HepG2 (cell line): ENCODE results near the gene CFAP54. TPM values are rescaled to one million over a fixed set of nuclear protein-coding genes. Genes with fewer than 3 reads are reported as not detected.

ENCODE experiments used
- polyA plus RNA-seq, 8 experiments: library from polyadenylated mRNA; depleted of rRNA in 3 of 8; stranded (reverse) in 7 of 8; unstranded in 1 of 8; fragments of >200 nt; fragmentation: Illumina TruSeq in 4 of 8; extraction: Trizol in 4 of 8; gene quantifications; 2 replicates each; pipeline versions ENCODE4 v1.2.1 to v1.2.3, GENCODE V29; 2011 to 2016; ENCODE audit warnings: low read depth in 4 of 8, missing spikeins in 1 of 8, mixed read lengths in 1 of 8; ENCODE audit not compliant: insufficient read depth in 1 of 8
- total RNA-seq, 5 experiments: library from RNA; depleted of rRNA; stranded (reverse); fragments of >200 nt; fragmentation: Illumina TruSeq; extraction: Trizol; gene quantifications; 2 replicates each; pipeline ENCODE4 v1.2.3, GENCODE V29; 2016; ENCODE audit warnings: low read depth in 1 of 5
- TF ChIP-seq, protein P1 (sequence below), 2 experiments: fragments of 450-650 bp in 1 of 2; sonication (generic) in 1 of 2; formaldehyde crosslinking in 1 of 2; IDR thresholded peaks; 2 replicates each; pipeline versions ENCODE4 v1.6.1 to v1.8.0; 2016 to 2022; ENCODE audit warnings: antibody characterized with exemption in 1 of 2, mild to moderate bottlenecking in 1 of 2, missing genetic modification reagents in 1 of 2
- TF ChIP-seq, protein P2 (sequence below): sonication (generic); formaldehyde crosslinking; IDR thresholded peaks from 2 replicates; pipeline ENCODE4 v1.8.1; 2023; ENCODE audit warnings: missing genetic modification reagents, inconsistent platforms, borderline replicate concordance
- TF ChIP-seq, protein P3 (sequence below): sonication (generic); formaldehyde crosslinking; IDR thresholded peaks from 2 replicates; pipeline ENCODE4 v1.5.1; 2020; ENCODE audit warnings: missing genetic modification reagents, mild to moderate bottlenecking, borderline replicate concordance

The CFAP54 gene
- total and polyA plus RNA-seq, 2 of the 13 experiments (the other 11 are each of a cell fraction or from before 2014, with no cell fraction given), result not detected

DNA sequence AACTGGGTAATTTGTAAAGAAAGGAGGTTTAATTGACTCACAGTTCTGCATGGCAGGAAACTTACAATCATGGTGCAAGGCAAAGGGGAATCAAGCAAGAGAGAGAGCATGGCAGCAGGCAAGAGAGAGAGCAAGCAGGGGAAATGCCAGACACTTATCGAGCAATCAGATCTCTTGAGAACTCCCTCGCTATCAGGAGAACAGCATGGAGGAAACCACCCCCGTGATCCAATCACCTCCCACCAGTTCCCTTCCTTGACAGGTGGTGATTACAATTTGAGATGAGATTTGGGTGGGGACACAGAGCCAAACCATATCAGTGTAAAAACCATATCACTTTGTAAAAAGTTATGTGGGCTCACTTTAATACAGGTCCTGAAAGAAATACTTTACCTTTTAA is 361.3 kb downstream of the CFAP54 start (continued):
- TF ChIP-seq, protein P1, sequence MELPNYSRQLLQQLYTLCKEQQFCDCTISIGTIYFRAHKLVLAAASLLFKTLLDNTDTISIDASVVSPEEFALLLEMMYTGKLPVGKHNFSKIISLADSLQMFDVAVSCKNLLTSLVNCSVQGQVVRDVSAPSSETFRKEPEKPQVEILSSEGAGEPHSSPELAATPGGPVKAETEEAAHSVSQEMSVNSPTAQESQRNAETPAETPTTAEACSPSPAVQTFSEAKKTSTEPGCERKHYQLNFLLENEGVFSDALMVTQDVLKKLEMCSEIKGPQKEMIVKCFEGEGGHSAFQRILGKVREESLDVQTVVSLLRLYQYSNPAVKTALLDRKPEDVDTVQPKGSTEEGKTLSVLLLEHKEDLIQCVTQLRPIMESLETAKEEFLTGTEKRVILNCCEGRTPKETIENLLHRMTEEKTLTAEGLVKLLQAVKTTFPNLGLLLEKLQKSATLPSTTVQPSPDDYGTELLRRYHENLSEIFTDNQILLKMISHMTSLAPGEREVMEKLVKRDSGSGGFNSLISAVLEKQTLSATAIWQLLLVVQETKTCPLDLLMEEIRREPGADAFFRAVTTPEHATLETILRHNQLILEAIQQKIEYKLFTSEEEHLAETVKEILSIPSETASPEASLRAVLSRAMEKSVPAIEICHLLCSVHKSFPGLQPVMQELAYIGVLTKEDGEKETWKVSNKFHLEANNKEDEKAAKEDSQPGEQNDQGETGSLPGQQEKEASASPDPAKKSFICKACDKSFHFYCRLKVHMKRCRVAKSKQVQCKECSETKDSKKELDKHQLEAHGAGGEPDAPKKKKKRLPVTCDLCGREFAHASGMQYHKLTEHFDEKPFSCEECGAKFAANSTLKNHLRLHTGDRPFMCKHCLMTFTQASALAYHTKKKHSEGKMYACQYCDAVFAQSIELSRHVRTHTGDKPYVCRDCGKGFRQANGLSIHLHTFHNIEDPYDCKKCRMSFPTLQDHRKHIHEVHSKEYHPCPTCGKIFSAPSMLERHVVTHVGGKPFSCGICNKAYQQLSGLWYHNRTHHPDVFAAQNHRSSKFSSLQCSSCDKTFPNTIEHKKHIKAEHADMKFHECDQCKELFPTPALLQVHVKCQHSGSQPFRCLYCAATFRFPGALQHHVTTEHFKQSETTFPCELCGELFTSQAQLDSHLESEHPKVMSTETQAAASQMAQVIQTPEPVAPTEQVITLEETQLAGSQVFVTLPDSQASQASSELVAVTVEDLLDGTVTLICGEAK (IDR thresholded peaks at IDR 0.05), result no peak
- TF ChIP-seq, protein P1 (CRISPR knock-in tag; IDR thresholded peaks at IDR 0.05), result no peak
- TF ChIP-seq, protein P2, sequence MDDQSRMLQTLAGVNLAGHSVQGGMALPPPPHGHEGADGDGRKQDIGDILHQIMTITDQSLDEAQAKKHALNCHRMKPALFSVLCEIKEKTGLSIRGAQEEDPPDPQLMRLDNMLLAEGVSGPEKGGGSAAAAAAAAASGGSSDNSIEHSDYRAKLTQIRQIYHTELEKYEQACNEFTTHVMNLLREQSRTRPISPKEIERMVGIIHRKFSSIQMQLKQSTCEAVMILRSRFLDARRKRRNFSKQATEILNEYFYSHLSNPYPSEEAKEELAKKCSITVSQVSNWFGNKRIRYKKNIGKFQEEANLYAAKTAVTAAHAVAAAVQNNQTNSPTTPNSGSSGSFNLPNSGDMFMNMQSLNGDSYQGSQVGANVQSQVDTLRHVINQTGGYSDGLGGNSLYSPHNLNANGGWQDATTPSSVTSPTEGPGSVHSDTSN (CRISPR knock-in tag), result no peak
- TF ChIP-seq, protein P3, sequence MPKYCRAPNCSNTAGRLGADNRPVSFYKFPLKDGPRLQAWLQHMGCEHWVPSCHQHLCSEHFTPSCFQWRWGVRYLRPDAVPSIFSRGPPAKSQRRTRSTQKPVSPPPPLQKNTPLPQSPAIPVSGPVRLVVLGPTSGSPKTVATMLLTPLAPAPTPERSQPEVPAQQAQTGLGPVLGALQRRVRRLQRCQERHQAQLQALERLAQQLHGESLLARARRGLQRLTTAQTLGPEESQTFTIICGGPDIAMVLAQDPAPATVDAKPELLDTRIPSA (CRISPR knock-in tag), result no peak
